K562 (cell line): ENCODE results near the gene PQBP1.

Experiments used
- MYC ChIP-seq, 2 experiments: fragments of 250-450 bp in 1 of 2; sonication (Bioruptor Pico) in 1 of 2; IDR thresholded peaks; 2 replicates each; pipeline versions ENCODE4 v1.5.1 to v1.6.1; 2012 to 2021; ENCODE audit warnings: low read depth in 2 of 2, borderline replicate concordance in 1 of 2, improper control_type of control experiment in 1 of 2, low read length in 1 of 2, mild to moderate bottlenecking in 1 of 2, moderate library complexity in 1 of 2
- PML ChIP-seq: IDR thresholded peaks from 2 replicates; pipeline ENCODE4 v1.6.1; 2012; ENCODE audit warnings: low read length, inconsistent platforms
- YY1 ChIP-seq, 3 experiments: IDR thresholded peaks; 2 replicates each; pipeline ENCODE4 v1.6.1; 2011; ENCODE audit warnings: low read length in 2 of 3, mild to moderate bottlenecking in 2 of 3, moderate library complexity in 2 of 3, borderline replicate concordance in 1 of 3, control low read depth in 1 of 3, low read depth in 1 of 3; ENCODE audit not compliant: insufficient read depth in 3 of 3, insufficient replicate concordance in 2 of 3, control insufficient read depth in 1 of 3, insufficient read length in 1 of 3; ENCODE audit errors: extremely low read depth in 1 of 3

DNA sequence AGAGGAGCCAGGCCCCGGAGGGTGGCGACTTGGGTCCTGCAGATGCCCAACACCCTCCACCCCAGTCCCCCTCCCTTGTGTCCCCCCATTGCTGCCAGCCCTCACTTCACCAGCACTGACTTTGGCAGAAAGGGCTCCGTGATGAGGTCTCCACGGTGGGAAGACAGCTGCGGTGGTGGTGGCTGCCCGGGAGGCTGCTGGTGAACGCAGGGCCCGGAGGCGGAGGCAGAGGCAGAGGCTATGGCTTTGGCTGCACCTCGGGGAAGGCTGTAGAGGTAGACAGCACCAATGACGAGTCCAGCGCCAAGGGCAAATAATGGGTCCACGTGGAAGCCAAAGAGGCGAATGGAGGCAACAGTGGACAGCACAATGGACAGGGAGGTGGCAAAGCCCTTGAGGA is 6.9 kb downstream of the PQBP1 start:
- TF ChIP-seq YY1 (IDR thresholded peaks at IDR 0.05; ENCODE audit: borderline replicate concordance in 1 of 3, control insufficient read depth in 1 of 3, extremely low read depth in 1 of 3, insufficient read depth in 3 of 3, insufficient read length in 1 of 3, insufficient replicate concordance in 2 of 3, low read depth in 1 of 3, low read length in 2 of 3) (no peak), MYC (IDR thresholded peaks at IDR 0.05; ENCODE audit: low read depth, low read length) (no peak), MYC (CRISPR knock-in tag; IDR thresholded peaks at IDR 0.05; ENCODE audit: borderline replicate concordance, low read depth) (no peak), PML (no peak)
